ENCODE data around the gene TFE3. TPM values are rescaled to one million over a fixed set of nuclear protein-coding genes. Genes with fewer than 3 reads are reported as not detected.

TFE3 gene
- total and polyA plus RNA-seq, 5 donors from 2014 or later: 3.4 to 44.2 (median 5.0) TPM

GRCh38 chrX:49073601-49074575 lies 30.7 kb upstream of the TFE3 start, which contains the start of gene PRAF2:
PRAF2 (minus strand) TSS chrX:49074002; CDS start chrX:49073987, 15 bp downstream.
- Mint-ChIP-seq H3K27me3 (no peaks in the 10 kb centered on the region), H3K4me3 (peak within 1 kb of the TSS; percentile 84 to 92 (median 88)), H3K27ac (peak within 1 kb of the TSS; percentile 78 to 92 (median 86)), H3K36me3 (peaks cover 3% of the 10 kb centered on the region), H3K4me1 (peaks cover 0 to 35% (median 12%) of the 10 kb centered on the region in 4 donors), H3K9me3 (no peaks in the 10 kb centered on the region)
- no peaks in the 10 kb centered on the region for H3K27me3 ChIP-seq (ENCODE audit: control insufficient read depth, insufficient read depth, low read length)
- DNase-seq: peak; percentile 84 to 94 (median 86)
- peaks cover 13% of the 10 kb centered on the region for H3K4me1 ChIP-seq (ENCODE audit: control insufficient read depth, insufficient read depth, low read length, poor library complexity, severe bottlenecking)
- peaks cover 7% of the 10 kb centered on the region for H3K36me3 ChIP-seq (ENCODE audit: control insufficient read depth, insufficient read depth, low read length)
- H3K27ac ChIP-seq (ENCODE audit: insufficient read depth, low read length, poor library complexity, severe bottlenecking): peak within 1 kb of the TSS; percentile 81
- H3K4me3 ChIP-seq (ENCODE audit: low read depth, low read length): peak within 1 kb of the TSS; percentile 32
- H3K9me3 ChIP-seq (ENCODE audit: control insufficient read depth in 2 of 2, low read length in 2 of 2): no peaks in the 10 kb centered on the region
- ATAC-seq (ENCODE audit: low read depth in 2 of 2): peak; percentile 96 to 98

- Mint-ChIP-seq H3K36me3 (no peaks in the 10 kb centered on the region), H3K27ac (peak overlapping the region in 1 of 3 donors; percentile 78)
- no peak for ATAC-seq (ENCODE audit: low read depth in 2 of 2)
Measured at GRCh38 chrX:49072712-49073095, 29.5 kb upstream of the TFE3 start.

GRCh38 chrX:49071877-49072711 lies 28.9 kb upstream of the TFE3 start:
- Mint-ChIP-seq H3K27me3 (no peaks in the 10 kb centered on the region), H3K9me3 (no peaks in the 10 kb centered on the region), H3K4me3 (peak overlapping the region in 3 of 4 donors; percentile 23 to 65 (median 59)), H3K36me3 (no peaks in the 10 kb centered on the region), H3K4me1 (peaks cover 0 to 31% (median 8%) of the 10 kb centered on the region in 4 donors), H3K27ac (no peak overlapping the region)
- no peaks in the 10 kb centered on the region for H3K27me3 ChIP-seq (ENCODE audit: control insufficient read depth, insufficient read depth, low read length)
- H3K36me3 ChIP-seq (ENCODE audit: control insufficient read depth, insufficient read depth, low read length): peaks cover 7% of the 10 kb centered on the region
- DNase-seq (no peak), ATAC-seq (ENCODE audit: low read depth in 2 of 2) (no peak)
- no peaks in the 10 kb centered on the region for H3K9me3 ChIP-seq (ENCODE audit: control insufficient read depth in 2 of 2, low read length in 2 of 2)
- H3K4me1 ChIP-seq (ENCODE audit: control insufficient read depth, insufficient read depth, low read length, poor library complexity, severe bottlenecking): peaks cover 12% of the 10 kb centered on the region
- H3K27ac ChIP-seq (ENCODE audit: insufficient read depth, low read length, poor library complexity, severe bottlenecking): no peak overlapping the region
- no peak overlapping the region for H3K4me3 ChIP-seq (ENCODE audit: low read depth, low read length)

More at GRCh38 chrX:49072712-49073095, 29.5 kb upstream of the TFE3 start:
- Histone ChIP-seq H3K27ac (ENCODE audit: insufficient read depth, low read length, poor library complexity, severe bottlenecking) (no peak overlapping the region), H3K4me1 (ENCODE audit: control insufficient read depth, insufficient read depth, low read length, poor library complexity, severe bottlenecking) (peaks cover 12% of the 10 kb centered on the region), H3K4me3 (ENCODE audit: low read depth, low read length) (peak overlapping the region; percentile 32), H3K9me3 (ENCODE audit: control insufficient read depth in 2 of 2, low read length in 2 of 2) (no peaks in the 10 kb centered on the region), H3K27me3 (ENCODE audit: control insufficient read depth, insufficient read depth, low read length) (no peaks in the 10 kb centered on the region), H3K36me3 (ENCODE audit: control insufficient read depth, insufficient read depth, low read length) (peaks cover 7% of the 10 kb centered on the region)
- peaks cover 0 to 31% (median 10%) of the 10 kb centered on the region in 4 donors for H3K4me1 Mint-ChIP-seq
- DNase-seq: no peak
- H3K4me3 Mint-ChIP-seq: peak overlapping the region; percentile 21 to 90 (median 85)
- no peaks in the 10 kb centered on the region for H3K27me3 Mint-ChIP-seq
- no peaks in the 10 kb centered on the region for H3K9me3 Mint-ChIP-seq

GRCh38 chrX:49070988-49071387 lies 27.8 kb upstream of the TFE3 start:
- Histone ChIP-seq H3K27me3 (ENCODE audit: control insufficient read depth, insufficient read depth, low read length) (no peaks in the 10 kb centered on the region), H3K27ac (ENCODE audit: insufficient read depth, low read length, poor library complexity, severe bottlenecking) (no peak overlapping the region), H3K4me3 (ENCODE audit: low read depth, low read length) (no peak overlapping the region), H3K4me1 (ENCODE audit: control insufficient read depth, insufficient read depth, low read length, poor library complexity, severe bottlenecking) (peaks cover 12% of the 10 kb centered on the region), H3K9me3 (ENCODE audit: control insufficient read depth in 2 of 2, low read length in 2 of 2) (no peaks in the 10 kb centered on the region), H3K36me3 (ENCODE audit: control insufficient read depth, insufficient read depth, low read length) (no peaks in the 10 kb centered on the region)
- H3K9me3 Mint-ChIP-seq: no peaks in the 10 kb centered on the region
- peak overlapping the region in 2 of 3 donors; percentile 62 to 77 for H3K27ac Mint-ChIP-seq
- DNase-seq (no peak), ATAC-seq (ENCODE audit: low read depth in 2 of 2) (no peak)
- H3K4me1 Mint-ChIP-seq: peaks cover 0 to 33% (median 8%) of the 10 kb centered on the region in 4 donors
- peak overlapping the region; percentile 4 to 46 (median 30) for H3K4me3 Mint-ChIP-seq
- no peaks in the 10 kb centered on the region for H3K27me3 Mint-ChIP-seq
- no peaks in the 10 kb centered on the region for H3K36me3 Mint-ChIP-seq

- no peak overlapping the region for H3K27ac Mint-ChIP-seq
- H3K4me1 Mint-ChIP-seq: peaks cover 0 to 25% (median 6%) of the 10 kb centered on the region in 4 donors
- H3K36me3 Mint-ChIP-seq: no peaks in the 10 kb centered on the region
- H3K4me1 ChIP-seq (ENCODE audit: control insufficient read depth, insufficient read depth, low read length, poor library complexity, severe bottlenecking): peaks cover 12% of the 10 kb centered on the region
- no peak overlapping the region for H3K4me3 ChIP-seq (ENCODE audit: low read depth, low read length)
- no peaks in the 10 kb centered on the region for H3K36me3 ChIP-seq (ENCODE audit: control insufficient read depth, insufficient read depth, low read length)
- ATAC-seq (ENCODE audit: low read depth in 2 of 2) (no peak), DNase-seq (no peak)
- no peaks in the 10 kb centered on the region for H3K9me3 Mint-ChIP-seq
- H3K27me3 Mint-ChIP-seq: no peaks in the 10 kb centered on the region
- H3K27me3 ChIP-seq (ENCODE audit: control insufficient read depth, insufficient read depth, low read length): no peaks in the 10 kb centered on the region
- no peaks in the 10 kb centered on the region for H3K9me3 ChIP-seq (ENCODE audit: control insufficient read depth in 2 of 2, low read length in 2 of 2)
- no peak overlapping the region for H3K4me3 Mint-ChIP-seq
- no peak overlapping the region for H3K27ac ChIP-seq (ENCODE audit: insufficient read depth, low read length, poor library complexity, severe bottlenecking)
Measured at GRCh38 chrX:49069038-49069437, 25.9 kb upstream of the TFE3 start.

GRCh38 chrX:49067285-49068120 lies 24.3 kb upstream of the TFE3 start:
- Histone ChIP-seq H3K9me3 (ENCODE audit: control insufficient read depth in 2 of 2, low read length in 2 of 2) (no peaks in the 10 kb centered on the region), H3K27ac (ENCODE audit: insufficient read depth, low read length, poor library complexity, severe bottlenecking) (no peak overlapping the region), H3K27me3 (ENCODE audit: control insufficient read depth, insufficient read depth, low read length) (no peaks in the 10 kb centered on the region), H3K36me3 (ENCODE audit: control insufficient read depth, insufficient read depth, low read length) (no peaks in the 10 kb centered on the region), H3K4me1 (ENCODE audit: control insufficient read depth, insufficient read depth, low read length, poor library complexity, severe bottlenecking) (no peaks in the 10 kb centered on the region), H3K4me3 (ENCODE audit: low read depth, low read length) (no peak overlapping the region)
- DNase-seq: no peak
- H3K27ac Mint-ChIP-seq: peak overlapping the region in 1 of 3 donors; percentile 88
- H3K4me3 Mint-ChIP-seq: no peak overlapping the region
- H3K36me3 Mint-ChIP-seq: no peaks in the 10 kb centered on the region
- no peak for ATAC-seq (ENCODE audit: low read depth in 2 of 2)
- no peaks in the 10 kb centered on the region for H3K9me3 Mint-ChIP-seq
- no peaks in the 10 kb centered on the region for H3K27me3 Mint-ChIP-seq
- H3K4me1 Mint-ChIP-seq: peaks cover 0 to 11% (median 0%) of the 10 kb centered on the region in 4 donors

- Histone ChIP-seq H3K9me3 (ENCODE audit: control insufficient read depth in 2 of 2, low read length in 2 of 2) (no peaks in the 10 kb centered on the region), H3K27me3 (ENCODE audit: control insufficient read depth, insufficient read depth, low read length) (no peaks in the 10 kb centered on the region), H3K36me3 (ENCODE audit: control insufficient read depth, insufficient read depth, low read length) (no peaks in the 10 kb centered on the region), H3K27ac (ENCODE audit: insufficient read depth, low read length, poor library complexity, severe bottlenecking) (no peak overlapping the region), H3K4me3 (ENCODE audit: low read depth, low read length) (no peak overlapping the region), H3K4me1 (ENCODE audit: control insufficient read depth, insufficient read depth, low read length, poor library complexity, severe bottlenecking) (no peaks in the 10 kb centered on the region)
- Mint-ChIP-seq H3K36me3 (no peaks in the 10 kb centered on the region), H3K27ac (peak overlapping the region in 1 of 3 donors; percentile 88), H3K9me3 (no peaks in the 10 kb centered on the region), H3K27me3 (no peaks in the 10 kb centered on the region), H3K4me1 (peaks cover 0 to 8% (median 0%) of the 10 kb centered on the region in 4 donors), H3K4me3 (no peak overlapping the region)
- DNase-seq (no peak), ATAC-seq (ENCODE audit: low read depth in 2 of 2) (no peak)
Measured at GRCh38 chrX:49066690-49067089, 23.5 kb upstream of the TFE3 start.

Data from CD4-positive, CD25-positive, alpha-beta regulatory T cell (primary cell).